Measurements from ENCODE around the gene PLEKHD1.

DNA sequence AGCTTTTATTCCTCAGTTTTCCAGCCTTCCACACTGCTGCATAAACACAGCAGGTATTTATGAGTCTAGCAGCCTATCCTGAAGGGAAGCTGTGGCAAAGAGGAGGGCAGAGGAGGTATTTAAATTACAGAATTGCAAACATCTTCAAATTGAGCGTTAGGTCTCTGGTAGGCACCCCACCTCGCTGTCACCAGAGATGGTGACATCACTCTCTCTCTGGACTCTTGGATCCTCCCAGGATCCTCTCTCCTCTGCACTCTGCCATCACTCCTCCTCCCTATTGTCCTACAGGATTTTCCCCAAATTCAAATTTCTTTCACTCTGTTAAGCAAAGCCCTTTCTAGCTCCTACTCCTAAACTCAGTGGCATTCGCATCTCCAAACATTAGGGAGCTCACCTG lies 6.7 kb downstream of the PLEKHD1 start:
- TF ChIP-seq, protein P1, sequence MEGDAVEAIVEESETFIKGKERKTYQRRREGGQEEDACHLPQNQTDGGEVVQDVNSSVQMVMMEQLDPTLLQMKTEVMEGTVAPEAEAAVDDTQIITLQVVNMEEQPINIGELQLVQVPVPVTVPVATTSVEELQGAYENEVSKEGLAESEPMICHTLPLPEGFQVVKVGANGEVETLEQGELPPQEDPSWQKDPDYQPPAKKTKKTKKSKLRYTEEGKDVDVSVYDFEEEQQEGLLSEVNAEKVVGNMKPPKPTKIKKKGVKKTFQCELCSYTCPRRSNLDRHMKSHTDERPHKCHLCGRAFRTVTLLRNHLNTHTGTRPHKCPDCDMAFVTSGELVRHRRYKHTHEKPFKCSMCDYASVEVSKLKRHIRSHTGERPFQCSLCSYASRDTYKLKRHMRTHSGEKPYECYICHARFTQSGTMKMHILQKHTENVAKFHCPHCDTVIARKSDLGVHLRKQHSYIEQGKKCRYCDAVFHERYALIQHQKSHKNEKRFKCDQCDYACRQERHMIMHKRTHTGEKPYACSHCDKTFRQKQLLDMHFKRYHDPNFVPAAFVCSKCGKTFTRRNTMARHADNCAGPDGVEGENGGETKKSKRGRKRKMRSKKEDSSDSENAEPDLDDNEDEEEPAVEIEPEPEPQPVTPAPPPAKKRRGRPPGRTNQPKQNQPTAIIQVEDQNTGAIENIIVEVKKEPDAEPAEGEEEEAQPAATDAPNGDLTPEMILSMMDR (IDR thresholded peaks at IDR 0.05; ENCODE audit: low read depth, low read length, poor library complexity, severe bottlenecking) = no peak
- TF ChIP-seq EZH2phosphoT487 (IDR thresholded peaks at IDR 0.05; ENCODE audit: borderline replicate concordance, low read length) = no peak
